AG08395 (cell line): ENCODE measurements around the gene TACC2.
A peak's percentile ranks its signal among the peaks of the same experiment; 100 is the strongest.
"Not testable (repeated sequence)": the region's sequence is repeated elsewhere in the genome, so short reads cannot be mapped to it uniquely, and the experiment has no call there.

ENCODE experiments used
- DNase-seq: peaks from one replicate; pipeline ENCODE4 v3.0.0; 2012; ENCODE audit warnings: mixed read lengths, low spot score

Gene TACC2, protein sequence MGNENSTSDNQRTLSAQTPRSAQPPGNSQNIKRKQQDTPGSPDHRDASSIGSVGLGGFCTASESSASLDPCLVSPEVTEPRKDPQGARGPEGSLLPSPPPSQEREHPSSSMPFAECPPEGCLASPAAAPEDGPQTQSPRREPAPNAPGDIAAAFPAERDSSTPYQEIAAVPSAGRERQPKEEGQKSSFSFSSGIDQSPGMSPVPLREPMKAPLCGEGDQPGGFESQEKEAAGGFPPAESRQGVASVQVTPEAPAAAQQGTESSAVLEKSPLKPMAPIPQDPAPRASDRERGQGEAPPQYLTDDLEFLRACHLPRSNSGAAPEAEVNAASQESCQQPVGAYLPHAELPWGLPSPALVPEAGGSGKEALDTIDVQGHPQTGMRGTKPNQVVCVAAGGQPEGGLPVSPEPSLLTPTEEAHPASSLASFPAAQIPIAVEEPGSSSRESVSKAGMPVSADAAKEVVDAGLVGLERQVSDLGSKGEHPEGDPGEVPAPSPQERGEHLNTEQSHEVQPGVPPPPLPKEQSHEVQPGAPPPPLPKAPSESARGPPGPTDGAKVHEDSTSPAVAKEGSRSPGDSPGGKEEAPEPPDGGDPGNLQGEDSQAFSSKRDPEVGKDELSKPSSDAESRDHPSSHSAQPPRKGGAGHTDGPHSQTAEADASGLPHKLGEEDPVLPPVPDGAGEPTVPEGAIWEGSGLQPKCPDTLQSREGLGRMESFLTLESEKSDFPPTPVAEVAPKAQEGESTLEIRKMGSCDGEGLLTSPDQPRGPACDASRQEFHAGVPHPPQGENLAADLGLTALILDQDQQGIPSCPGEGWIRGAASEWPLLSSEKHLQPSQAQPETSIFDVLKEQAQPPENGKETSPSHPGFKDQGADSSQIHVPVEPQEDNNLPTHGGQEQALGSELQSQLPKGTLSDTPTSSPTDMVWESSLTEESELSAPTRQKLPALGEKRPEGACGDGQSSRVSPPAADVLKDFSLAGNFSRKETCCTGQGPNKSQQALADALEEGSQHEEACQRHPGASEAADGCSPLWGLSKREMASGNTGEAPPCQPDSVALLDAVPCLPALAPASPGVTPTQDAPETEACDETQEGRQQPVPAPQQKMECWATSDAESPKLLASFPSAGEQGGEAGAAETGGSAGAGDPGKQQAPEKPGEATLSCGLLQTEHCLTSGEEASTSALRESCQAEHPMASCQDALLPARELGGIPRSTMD (N-terminal part only)

GRCh38 chr10:121988361-121989324 lies at the start of gene TACC2:
Gene TACC2, plus strand, starts transcription at chr10:121989163. Its CDS starts 32,819 bp downstream, at chr10:122021982.
- no peak for DNase-seq

DNA sequence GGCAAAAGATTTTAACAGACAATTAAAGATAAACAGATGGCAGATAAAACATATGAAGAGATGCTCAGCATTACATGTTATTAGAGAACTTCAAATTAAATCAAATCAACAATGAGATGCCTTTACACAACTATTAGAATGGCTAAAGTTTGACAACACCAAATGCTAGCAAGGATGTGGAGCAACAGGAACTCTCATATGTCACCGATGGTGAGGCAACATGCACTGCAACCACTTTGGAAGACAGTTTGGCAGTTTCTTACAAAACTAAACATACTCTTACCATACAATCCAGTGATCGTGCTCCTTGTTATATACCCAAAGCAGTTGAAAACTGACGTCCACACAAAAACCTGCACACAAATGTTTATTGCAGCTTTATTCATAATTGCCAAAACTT lies 47.4 kb upstream of the TACC2 start:
- DNase-seq, result no peak

DNA sequence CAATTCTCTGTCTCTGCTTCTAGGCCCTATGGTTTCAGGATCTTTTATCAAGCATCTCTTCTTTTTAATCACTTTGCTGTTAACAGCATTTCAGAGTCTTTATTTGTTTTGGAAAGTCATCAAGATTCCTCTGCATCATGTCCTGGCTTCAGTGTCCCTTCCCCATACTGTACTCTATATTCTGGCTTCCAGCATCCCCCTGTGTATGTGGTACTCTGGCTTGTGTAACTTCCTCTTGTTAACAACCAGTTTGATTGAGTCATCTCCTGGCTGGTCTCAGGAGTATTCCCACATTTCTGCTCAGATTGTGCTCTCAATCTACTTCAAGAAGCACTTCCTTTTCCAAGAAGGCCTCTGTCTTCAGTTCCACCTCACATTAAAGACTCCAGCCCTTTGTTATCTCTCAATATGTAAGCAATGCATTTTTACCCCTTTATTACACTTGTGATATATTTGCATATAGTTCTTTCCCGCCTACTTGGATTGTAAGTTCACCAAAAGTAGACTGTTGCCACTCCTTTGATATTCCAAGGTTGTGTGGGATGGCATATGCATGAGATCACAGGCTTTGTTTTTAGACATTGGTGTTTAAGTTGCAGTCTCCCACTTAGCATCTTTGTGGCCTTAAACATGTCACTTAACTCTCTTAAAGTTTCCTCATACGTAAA lies 46.1 kb upstream of the TACC2 start:
- peak; percentile 84 for DNase-seq

- DNase-seq, result no peak
Observed at GRCh38 chr10:121947343-121948330, 41.3 kb upstream of the TACC2 start.

GRCh38 chr10:121949049-121949448 lies 39.9 kb upstream of the TACC2 start:
- no peak for DNase-seq

- DNase-seq, result no peak
Observed at GRCh38 chr10:121949451-121949850, 39.5 kb upstream of the TACC2 start.

GRCh38 chr10:121952226-121952625 lies 36.7 kb upstream of the TACC2 start:
- DNase-seq, result peak; percentile 70

DNA sequence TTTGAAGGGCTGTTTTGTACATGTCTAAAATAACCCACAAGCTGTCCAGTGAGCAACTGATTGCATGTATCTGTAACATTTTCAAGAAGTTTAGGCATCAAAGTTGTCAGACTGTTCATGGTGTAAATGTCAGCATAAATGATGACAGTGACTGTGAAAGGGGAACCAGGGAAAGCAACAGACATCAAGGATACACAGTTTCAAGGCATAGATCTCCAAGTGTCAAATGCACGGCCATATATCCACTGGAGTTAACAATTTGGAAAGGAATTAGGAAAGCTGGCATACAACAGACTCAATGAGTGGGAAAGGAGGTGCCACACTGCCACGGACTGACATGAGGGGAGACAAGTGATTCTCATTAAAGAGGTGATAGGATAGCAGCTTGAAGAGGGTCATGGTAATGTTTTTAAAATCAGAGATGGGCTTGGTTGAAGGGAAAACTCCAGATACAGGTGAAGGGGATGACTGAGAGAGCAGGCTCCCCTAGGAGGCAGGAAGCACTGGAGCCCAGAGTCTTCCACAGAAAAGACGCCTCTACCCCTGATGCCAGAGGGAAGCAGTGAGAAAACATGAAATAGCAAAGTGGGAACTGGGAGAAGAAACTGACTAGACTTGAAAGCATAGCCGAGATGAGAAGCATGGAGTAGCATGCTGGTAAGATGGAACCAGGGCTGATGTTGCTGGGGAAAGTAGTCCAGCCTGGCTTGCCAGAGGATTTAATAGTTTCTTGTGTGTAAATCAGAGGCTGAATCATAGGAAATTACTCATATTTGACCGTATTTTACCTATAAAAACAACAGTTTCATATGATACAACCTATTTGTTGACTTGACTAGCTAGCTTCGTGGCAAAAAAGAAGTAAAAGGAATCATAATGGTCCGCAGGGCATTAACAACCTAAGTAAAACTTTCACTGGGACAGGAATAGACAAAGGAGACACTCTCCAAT lies 32.6 kb upstream of the TACC2 start:
- peak; percentile 40 for DNase-seq

DNA sequence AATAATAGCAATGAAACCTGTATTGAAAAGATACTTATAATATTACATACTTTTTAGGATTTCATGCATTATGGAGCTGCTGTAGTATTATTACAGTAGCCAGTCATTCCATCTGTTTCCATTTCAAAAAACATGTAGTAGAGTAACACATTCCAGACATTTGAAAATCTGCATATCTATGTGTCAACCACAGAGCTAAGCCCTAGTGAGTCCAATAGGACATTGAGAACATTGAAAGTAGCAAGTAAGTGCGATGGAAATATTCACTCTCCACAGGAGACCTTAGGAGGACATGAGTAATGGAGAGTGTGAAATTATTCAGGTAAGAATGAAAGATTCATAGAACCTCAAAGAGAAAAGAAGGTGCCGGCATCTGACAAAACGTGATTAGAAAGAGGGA lies 29.3 kb upstream of the TACC2 start:
- DNase-seq, result no peak

GRCh38 chr10:121961456-121961855 lies 27.5 kb upstream of the TACC2 start:
- DNase-seq, result no peak

DNA sequence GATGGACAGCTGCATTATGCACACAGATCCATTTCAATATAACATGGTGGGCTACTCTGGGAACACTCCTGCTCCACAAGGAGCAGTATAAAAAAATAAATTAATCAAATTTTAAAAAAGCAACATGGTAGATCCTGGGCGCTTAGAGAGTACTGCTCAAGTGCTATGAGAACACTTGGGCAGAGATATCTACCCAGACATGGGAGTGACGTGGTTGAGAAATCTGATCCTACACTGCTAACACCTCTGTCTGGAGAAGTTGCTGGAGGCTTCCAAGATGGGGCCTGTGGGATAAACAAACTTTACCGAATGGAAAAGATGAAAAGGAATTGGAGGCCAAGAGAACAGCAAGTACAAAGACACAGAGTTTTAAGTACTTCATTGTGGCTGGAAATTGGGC lies 23.0 kb upstream of the TACC2 start:
- DNase-seq, result no peak

GRCh38 chr10:121969086-121969485 lies 19.9 kb upstream of the TACC2 start:
- DNase-seq, result not testable (repeated sequence)

DNA sequence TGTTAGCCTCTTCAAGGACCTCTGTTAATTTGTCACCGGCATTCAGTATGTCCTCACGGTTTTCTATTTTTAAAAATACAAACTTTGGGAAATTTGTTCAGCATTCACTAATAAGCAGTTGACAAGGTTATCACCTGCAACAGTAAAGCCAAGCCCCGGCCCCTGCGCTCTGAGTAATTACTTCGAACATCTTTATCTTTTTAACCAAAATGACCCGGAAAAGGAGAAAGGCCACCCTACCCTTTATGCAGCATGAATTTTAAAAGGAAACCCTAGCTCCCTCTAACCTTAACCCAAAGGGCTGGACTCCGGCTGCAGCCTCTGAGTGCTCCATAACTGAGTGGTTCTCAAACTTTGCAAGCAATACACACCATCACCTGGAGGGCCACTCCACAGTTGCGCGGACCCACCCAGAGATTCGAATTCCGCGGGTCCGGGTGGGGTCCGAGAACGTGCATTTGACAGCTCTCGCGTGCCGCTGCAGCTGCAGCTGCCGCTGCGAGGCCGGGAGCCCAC lies 14.9 kb upstream of the TACC2 start:
- DNase-seq, result no peak

DNA sequence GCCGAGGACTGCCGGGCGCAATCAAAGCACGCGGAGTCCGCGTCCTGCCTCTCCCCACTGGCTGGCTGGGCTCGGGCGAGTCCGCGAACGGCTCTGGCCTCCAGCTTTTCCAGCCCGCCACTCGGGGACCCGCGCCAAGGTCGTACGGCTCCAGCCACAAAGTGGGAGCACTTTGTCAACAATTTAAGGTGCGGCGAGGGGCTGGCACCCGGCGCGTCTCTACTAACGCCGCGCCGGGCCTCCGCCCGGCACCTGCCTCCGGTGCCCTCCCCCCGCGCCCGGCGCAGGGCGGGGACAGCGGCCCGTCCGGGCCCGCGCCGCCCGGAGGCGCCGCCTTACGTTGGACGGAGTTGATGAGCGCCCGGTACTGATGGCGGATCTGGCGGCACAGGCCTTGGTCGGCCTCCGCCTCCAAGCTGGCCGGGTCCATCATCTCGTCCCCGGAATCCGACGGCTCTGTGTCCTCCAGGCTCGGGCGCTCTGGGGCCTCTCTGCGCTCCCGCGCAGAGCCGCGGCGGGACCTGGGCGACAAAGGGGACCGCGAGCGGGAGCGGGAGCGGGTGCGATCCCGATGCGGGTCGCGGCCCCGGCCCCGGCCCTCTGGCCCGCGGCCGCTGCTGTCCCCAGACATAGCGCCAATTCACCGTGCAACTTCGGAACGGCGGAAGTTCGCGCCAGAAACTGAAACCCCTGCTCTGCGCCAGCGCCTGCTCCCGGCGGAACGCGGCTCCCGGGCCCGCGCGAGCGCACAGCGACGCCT lies 14.2 kb upstream of the TACC2 start, which contains the start of gene NSMCE4A:
NSMCE4A (minus strand) TSS at position 683 of the 760 bp plus-strand sequence; CDS start at position 631, 52 bp downstream.
- peak; percentile 86 for DNase-seq

- no peak for DNase-seq
Observed at GRCh38 chr10:121975295-121976086, 13.5 kb upstream of the TACC2 start.

DNA sequence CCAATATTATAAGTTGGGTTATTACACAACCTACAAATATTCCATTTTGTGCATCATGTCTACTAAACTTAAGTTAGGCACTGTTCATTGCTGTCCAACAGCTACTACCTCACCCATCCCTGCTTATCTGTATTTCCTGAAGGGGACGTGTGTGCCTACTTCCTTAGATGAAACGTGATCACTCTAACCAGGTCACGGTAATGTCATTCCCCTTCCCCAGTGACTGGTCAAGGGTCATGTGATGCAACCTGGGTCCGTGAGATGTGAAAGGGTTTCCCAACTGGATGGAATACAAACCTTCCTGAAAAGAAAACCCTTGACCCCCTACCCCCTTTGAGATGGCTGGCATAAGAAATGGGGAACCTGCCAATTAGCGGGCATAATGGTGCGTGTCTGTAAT lies 12.4 kb upstream of the TACC2 start:
- DNase-seq, result no peak
